Smooth muscle cell of the brain vasculature (primary cell): Measurements from ENCODE around the gene MIA2.
"Not testable (repeated sequence)": the region's sequence is repeated elsewhere in the genome, so short reads cannot be mapped to it uniquely, and the experiment has no call there.

ENCODE experiments used
- DNase-seq: peaks from one replicate; pipeline ENCODE4 v3.0.0-alpha.2; 2012; ENCODE audit warnings: low read depth, low spot score

Gene MIA2

GRCh38 chr14:39268393-39268792, 34.7 kb downstream of the MIA2 start:
- no peak for DNase-seq

GRCh38 chr14:39272918-39273317, 39.2 kb downstream of the MIA2 start:
- DNase-seq = no peak

GRCh38 chr14:39275395-39275794, 41.7 kb downstream of the MIA2 start:
- DNase-seq = no peak

GRCh38 chr14:39276005-39276404, 42.3 kb downstream of the MIA2 start:
- DNase-seq = no peak

- DNase-seq = no peak
These were observed 42.9 kb downstream of the MIA2 start for GRCh38 chr14:39276579-39277114.

- no peak for DNase-seq
These were observed 45.8 kb downstream of the MIA2 start for GRCh38 chr14:39279515-39279914.

GRCh38 chr14:39280678-39281077, 47.0 kb downstream of the MIA2 start:
- DNase-seq = not testable (repeated sequence)

- DNase-seq = no peak
These were observed 55.8 kb downstream of the MIA2 start for GRCh38 chr14:39289523-39289922.

GRCh38 chr14:39291701-39292100, 58.0 kb downstream of the MIA2 start:
- no peak for DNase-seq

- no peak for DNase-seq
These were observed 59.9 kb downstream of the MIA2 start for GRCh38 chr14:39293629-39294028.

- DNase-seq = not testable (repeated sequence)
These were observed 66.7 kb downstream of the MIA2 start for GRCh38 chr14:39300389-39300788.

- no peak for DNase-seq
These were observed 68.6 kb downstream of the MIA2 start for GRCh38 chr14:39302124-39302810.

- DNase-seq = no peak
These were observed 69.4 kb downstream of the MIA2 start for GRCh38 chr14:39303115-39303514.

- no peak for DNase-seq
These were observed 74.1 kb downstream of the MIA2 start for GRCh38 chr14:39307815-39308214.

- no peak for DNase-seq
These were observed 76.3 kb downstream of the MIA2 start for GRCh38 chr14:39310051-39310450.

- DNase-seq = no peak
These were observed 82.2 kb downstream of the MIA2 start for GRCh38 chr14:39315859-39316444.

- no peak for DNase-seq
These were observed 83.3 kb downstream of the MIA2 start for GRCh38 chr14:39316830-39317553.

GRCh38 chr14:39318574-39318973, 84.9 kb downstream of the MIA2 start:
- no peak for DNase-seq

- no peak for DNase-seq
These were observed 85.7 kb downstream of the MIA2 start for GRCh38 chr14:39319381-39319780.

- DNase-seq = no peak
These were observed 86.6 kb downstream of the MIA2 start for GRCh38 chr14:39320318-39320717.

- DNase-seq = no peak
These were observed 89.1 kb downstream of the MIA2 start for GRCh38 chr14:39322807-39323206.

GRCh38 chr14:39324097-39324496, 90.4 kb downstream of the MIA2 start:
- DNase-seq = no peak

- DNase-seq = peak; percentile 12
These were observed 105.3 kb downstream of the MIA2 start for GRCh38 chr14:39339003-39339402.
